Stimulated activated CD4-positive, alpha-beta T cell treated with anti-CD3 and anti-CD28 coated beads, Interleukin-12 subunit alpha, Interleukin-12 subunit beta, amount 100 ng/mL, for 48 hours (primary cell): Measurements from ENCODE around the gene SLC10A7.

ENCODE experiments used
- DNase-seq, 3 donors: peaks; one replicate each; pipeline ENCODE4 v3.0.0-alpha.2; 2020; ENCODE audit warnings: low read depth in 2 of 3, low spot score in 1 of 3

SLC10A7 gene

GRCh38 chr4:146495269-146495668 lies 26.5 kb downstream of the SLC10A7 start:
- no peak for DNase-seq

GRCh38 chr4:146494143-146494542 lies 27.6 kb downstream of the SLC10A7 start:
- DNase-seq = no peak

DNA sequence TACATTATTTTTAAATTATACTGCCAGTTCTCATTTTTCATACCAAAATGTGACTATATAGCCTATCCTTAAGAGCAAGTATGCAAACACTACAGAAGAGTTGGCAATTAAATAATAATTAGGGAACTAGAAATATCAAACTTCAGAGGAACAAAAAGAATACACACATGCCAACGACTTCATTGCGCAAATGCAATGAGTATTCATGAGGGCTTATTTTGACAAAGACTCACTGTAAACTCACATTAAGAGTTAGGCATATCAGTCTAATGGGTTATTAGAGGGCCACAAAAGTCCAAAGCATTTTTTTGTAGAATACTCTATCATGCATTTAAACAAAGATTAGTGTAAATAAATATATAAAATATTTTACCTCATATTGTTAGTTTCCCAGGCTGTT lies 31.6 kb downstream of the SLC10A7 start:
- no peak for DNase-seq

GRCh38 chr4:146488495-146489174 lies 33.1 kb downstream of the SLC10A7 start:
- no peak for DNase-seq

GRCh38 chr4:146486565-146486964 lies 35.2 kb downstream of the SLC10A7 start:
- DNase-seq = no peak

DNA sequence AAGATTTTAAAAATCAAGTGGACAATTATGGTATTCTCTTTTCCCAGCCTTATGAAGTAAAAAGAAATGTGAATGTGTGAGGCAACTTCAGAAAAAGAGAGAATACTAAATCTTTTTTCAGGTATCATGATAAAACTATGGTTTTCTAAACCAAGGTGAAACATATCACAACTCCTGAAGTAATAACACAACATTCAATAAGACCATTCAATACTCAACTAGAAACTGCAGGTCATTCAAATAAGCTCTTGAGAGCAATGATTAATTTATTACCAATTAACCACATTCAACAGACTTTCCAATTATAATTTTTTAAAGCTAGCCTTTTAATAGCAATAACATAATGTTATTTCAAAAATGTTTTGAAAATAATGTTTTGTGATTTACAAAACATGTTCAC lies 35.8 kb downstream of the SLC10A7 start:
- no peak for DNase-seq

DNA sequence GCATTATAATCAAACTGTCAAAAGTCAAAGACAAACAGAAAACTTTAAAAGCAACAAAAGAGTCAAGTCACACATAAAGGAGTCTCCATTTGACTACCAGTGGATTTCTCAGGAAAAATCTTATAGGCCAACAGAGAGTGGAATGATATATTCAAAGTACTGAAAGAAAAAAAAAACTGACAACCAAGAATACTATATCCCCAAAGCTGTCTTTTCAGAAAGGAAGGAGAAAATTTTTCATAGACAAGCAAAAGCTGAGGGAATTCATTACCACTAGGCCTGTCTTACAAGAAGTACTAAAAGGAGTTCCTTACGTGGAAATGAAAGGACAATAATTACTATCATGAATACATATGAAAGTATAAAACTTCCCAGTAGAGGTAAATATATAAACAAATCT lies 39.0 kb downstream of the SLC10A7 start:
- no peak for DNase-seq

DNA sequence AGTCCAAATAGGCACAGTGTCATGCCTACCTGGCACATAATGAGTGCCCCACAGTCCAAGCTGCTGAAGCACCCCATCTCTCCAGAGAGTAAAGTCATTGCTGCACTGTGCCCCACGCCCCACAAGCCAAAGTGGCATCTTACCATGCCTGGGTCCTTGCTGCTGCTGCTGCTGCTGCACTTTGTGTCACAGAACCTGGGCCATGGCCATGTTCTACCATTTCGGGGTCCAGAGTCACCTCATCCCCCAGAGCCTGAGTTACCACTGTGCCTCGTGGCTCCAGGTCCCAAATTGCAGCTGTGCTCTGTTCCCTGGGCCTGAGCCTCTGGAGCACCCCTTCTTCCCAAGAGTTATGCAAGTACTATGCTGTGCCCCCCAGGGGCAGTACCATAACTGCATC lies 40.5 kb downstream of the SLC10A7 start:
- no peak for DNase-seq

DNA sequence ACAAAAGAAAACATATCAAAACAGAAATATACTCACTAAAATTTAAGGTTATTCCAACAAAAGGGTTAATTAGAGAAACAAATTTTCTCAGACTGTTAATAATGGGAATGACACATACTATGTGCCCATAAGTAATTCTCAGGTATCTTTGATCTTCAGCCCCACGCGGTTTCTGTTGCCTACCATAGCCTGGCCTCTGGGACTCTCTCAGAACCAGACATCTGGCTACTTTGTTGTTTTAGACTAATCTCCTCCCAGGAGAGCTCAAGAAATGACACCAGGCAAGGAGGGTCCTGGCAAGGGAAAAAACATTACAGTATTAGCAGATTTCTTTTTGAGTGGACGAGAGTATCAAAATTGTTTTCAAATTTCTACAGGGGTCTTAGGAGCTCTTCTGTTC lies 43.7 kb downstream of the SLC10A7 start:
- DNase-seq = no peak

DNA sequence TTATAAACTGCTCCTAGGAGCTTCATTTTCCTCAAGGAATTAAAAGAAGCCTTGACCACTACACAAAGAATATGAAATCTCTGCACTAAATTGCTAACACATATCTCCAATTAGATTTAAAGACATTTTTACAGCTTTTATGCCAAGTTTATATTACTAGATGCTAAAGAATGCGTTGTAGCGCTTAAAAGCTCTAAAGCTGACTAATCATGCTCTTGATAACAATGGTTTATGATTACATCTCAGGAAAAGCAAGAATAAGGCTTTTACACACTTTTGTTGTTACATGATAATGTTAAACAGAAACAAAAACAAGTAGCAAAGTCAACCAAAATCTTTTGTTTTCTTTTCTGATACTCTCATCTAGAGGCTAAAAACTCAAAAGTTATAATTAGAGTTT lies 44.7 kb downstream of the SLC10A7 start:
- no peak for DNase-seq

DNA sequence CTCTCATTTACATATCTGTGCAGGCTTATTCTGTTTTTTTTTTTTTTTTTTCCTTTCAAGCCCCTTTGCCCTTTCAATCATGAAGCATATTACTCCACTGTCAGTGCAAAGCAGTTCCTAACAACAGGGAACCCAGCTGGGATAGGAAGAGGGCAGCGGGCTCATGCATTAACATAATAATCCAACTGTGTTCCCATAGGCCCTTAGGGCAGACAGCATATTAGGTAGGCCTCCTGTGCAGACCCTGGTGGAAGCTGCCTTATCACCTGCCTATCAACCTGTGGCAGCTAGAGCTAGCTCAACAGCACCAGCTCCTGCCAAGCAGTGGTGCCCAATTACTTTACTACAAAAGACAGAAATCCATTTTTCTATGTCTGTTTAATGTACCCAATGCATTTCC lies 49.3 kb downstream of the SLC10A7 start:
- no peak for DNase-seq

GRCh38 chr4:146470604-146471003 lies 51.1 kb downstream of the SLC10A7 start:
- DNase-seq = no peak

GRCh38 chr4:146469022-146469421 lies 52.7 kb downstream of the SLC10A7 start:
- no peak for DNase-seq

DNA sequence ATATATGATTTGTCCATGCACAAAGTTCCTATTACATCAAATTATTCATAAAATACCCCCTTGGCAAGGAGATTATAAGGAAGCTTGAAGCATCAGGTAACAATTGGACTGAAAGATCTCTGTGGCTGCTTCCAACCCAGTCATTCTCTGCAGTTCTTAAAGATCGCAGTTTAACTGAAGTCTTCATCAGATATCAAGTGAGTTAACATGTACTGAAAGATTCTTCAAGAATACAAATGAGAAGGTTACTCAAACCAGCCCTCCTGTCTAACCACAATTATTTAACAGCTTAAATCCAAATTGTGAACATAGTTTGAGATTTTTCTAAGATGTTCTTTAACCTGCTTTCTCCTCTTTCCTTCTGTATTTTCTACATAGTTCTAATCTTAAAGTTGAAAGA lies 56.1 kb downstream of the SLC10A7 start:
- DNase-seq = no peak

- DNase-seq = no peak
Measured at GRCh38 chr4:146462251-146462650, 59.5 kb downstream of the SLC10A7 start.

GRCh38 chr4:146458594-146458993 lies 63.1 kb downstream of the SLC10A7 start:
- no peak for DNase-seq

- no peak for DNase-seq
Measured at GRCh38 chr4:146456681-146457080, 65.1 kb downstream of the SLC10A7 start.

DNA sequence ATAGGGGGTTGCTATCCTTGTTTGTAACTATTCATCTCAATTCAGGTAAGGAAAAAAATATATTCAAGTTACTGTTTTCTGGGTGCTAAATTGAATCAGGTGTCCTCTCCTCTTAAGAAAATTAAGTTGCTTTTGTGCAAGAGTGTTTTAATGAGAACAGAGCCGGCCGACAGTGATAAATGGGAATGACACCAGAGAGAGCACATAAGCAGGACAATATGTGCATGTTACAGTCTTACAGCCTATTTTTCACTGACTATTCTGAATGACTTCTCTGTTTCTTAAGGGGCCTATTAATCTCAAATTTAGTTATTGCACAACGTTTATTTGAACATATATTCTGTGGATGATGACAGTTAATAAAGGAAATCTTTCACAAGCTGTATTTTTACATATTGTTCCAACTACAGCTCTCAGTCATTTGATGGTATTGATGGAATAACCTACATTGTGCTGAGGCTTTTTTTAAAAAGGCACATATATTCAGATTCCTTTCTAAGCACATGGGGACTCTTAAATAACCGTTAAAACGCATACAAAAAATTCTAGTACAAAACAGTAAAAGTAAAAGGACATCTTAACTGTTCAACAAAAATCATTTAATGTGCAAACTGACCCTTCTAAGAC lies 68.4 kb downstream of the SLC10A7 start:
- DNase-seq = no peak

DNA sequence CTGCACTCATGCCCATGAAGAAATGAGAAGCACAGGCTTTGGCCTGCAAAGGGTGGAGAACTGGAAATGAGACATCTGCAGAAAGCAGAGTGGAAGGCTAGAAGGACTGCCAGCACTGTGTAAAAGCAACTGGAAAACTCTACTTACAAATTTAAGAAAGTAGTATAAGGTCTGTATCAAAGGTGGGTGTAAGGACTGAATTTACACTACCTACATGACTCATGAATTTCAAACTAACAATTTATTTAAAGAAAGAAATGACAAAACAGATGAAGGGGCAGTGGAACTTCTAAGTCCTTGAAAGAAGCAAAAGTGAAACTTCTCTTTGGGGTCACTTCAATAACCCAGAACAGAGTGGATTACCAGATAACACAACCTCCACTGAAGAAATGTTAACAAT lies 71.2 kb downstream of the SLC10A7 start:
- DNase-seq = no peak

- DNase-seq = no peak
Measured at GRCh38 chr4:146446555-146446954, 75.2 kb downstream of the SLC10A7 start.

DNA sequence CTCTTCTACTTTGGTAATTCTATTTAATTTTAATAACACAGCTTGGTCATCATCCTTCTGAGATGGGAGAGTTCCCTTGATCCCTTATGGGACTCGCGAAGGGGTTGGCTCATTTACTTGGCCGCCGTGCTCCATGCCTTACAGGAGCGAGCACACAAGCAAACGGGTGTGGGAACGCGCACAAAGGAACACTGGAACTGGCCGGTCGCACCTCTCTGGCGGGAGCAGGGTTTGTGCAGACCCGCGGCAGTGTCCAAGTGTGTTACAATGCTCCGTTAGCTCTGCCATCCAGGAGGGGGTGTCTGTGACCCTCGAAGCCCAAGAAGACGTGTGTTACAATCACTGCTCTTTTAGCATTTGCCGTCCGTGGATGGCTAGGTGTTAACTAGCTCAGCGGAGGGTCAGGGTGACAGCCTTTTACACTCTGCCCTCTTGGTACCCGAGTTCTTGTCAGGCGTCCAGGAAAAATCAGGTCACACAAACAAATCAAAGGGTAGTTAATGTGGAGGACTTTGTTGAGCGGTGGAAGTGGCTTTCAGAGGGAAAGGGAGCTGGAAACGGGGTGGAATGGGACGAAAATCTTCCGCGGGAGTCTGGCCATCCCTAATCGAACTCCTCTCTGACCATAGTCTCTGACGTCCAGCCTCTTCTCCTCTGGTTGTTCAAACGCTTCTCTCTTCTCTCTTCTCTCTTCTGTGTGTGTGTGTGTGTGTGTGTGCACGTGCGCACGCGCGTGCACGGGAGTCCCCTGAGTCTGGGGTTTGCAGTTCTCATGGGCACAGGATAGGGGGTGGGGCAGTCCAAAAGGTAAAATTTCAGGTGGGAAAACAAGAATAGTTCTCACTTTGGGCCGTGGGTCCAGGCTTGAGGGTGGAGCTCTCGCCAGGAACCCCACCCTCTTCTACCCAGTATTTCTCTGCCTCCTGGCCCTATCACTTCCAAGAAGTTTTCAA lies 76.3 kb downstream of the SLC10A7 start:
- no peak for DNase-seq

DNA sequence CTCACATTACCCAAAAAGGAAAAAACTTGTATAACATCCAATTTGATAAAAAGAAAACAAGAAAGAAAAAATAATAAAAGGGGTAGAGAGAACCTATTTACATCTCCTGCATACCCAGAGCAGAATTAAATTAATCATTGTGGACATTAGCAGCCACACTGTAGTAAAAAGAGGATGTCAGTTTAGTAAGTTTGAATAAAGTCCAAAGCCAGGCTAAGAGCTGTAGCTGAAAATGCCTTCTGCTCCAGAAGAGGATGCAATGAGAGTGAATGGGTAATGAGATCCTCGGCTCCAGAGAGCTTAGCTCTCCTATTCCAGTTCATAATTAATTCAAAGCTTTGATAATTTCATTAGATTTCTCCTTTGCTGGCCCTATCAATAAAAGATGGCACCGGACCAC lies 78.2 kb downstream of the SLC10A7 start:
- no peak for DNase-seq
